Right cardiac atrium (tissue), 5 donors: ENCODE measurements around the gene PRDX2. TPM values are rescaled to one million over a fixed set of nuclear protein-coding genes. Genes with fewer than 3 reads are reported as not detected.

Experiments
- ATAC-seq, 2 donors: fragments of 200-7000 bp; cut with Tn5 transposase; one replicate each; pipeline versions ENCODE4 v1.8.0 to v1.9.1; 2020; ENCODE audit warnings: moderate library complexity in 2 of 2, mild to moderate bottlenecking in 1 of 2
- DNase-seq, 3 donors: peaks; one replicate each; pipeline ENCODE4 v3.0.0-alpha.2; 2020
- H3K27ac ChIP-seq: one replicate; pipeline ENCODE4 v1.5.1; 2013; ENCODE audit warnings: mild to moderate bottlenecking, low read length, control low read depth, moderate library complexity
- H3K27me3 ChIP-seq: one replicate; pipeline ENCODE4 v1.6.1; 2013; ENCODE audit not compliant: control insufficient read depth, insufficient read depth
- H3K4me1 ChIP-seq: one replicate; pipeline ENCODE4 v1.6.1; 2013; ENCODE audit warnings: low read length; ENCODE audit not compliant: control insufficient read depth, insufficient read depth
- H3K4me3 ChIP-seq: one replicate; pipeline ENCODE4 v1.5.1; 2013; ENCODE audit warnings: low read length, control low read depth
- H3K9me3 ChIP-seq: one replicate; pipeline ENCODE4 v1.6.1; 2013; ENCODE audit warnings: low read length; ENCODE audit not compliant: control insufficient read depth
- WGBS: extraction: QIAGEN DNeasy Blood & Tissue Kit; methylation state at CpG from one replicate; pipeline ENCODE4 v1.1.7; 2013; 5-methylcytosine and 5-hydroxymethylcytosine counted together
- intact Hi-C, 4 donors: fragments of 100-400 bp; cut with DNase I; formaldehyde crosslinking; loops; one replicate each; pipeline versions ENCODE4 v1.11.0 to v1.14.0; 2022 to 2023
- polyA plus RNA-seq: library from polyadenylated mRNA; stranded (reverse); fragments of 200-250 nt; gene quantifications from one replicate; pipeline ENCODE4 v1.2.3, GENCODE V29; 2013
- total RNA-seq, 4 donors: library from RNA; stranded (reverse); fragmentation: NEBNext Ultra II Directional; extraction: Animal tissue kit (Norgen Biotek cat#: 25700); gene quantifications; one replicate each; pipeline ENCODE4 v1.2.1, GENCODE V29; 2021
- donor health status: healthy with polysubstance abuse.
- donor health status: DM: no; HTN: yes; CAD: no.
- donor health status: DM: no; HTN: no; CAD: no.
- donor health status: DM: no; HTN: yes; CAD: no; lungs with severe emphysema.
- donor health status: DM: yes; HTN: yes; CAD: no.

Gene PRDX2
- total and polyA plus RNA-seq, 5 donors, result 595 to 834 (median 683) TPM

GRCh38 chr19:12778017-12778904 is 23.3 kb downstream of the PRDX2 start:
- DNase-seq (peak; percentile 85 to 92 (median 90)), ATAC-seq (peak; percentile 42 to 58)
- Histone ChIP-seq H3K27ac (peak overlapping the region; percentile 65), H3K27me3 (no peaks in the 10 kb centered on the region), H3K4me3 (peak overlapping the region; percentile 59), H3K9me3 (no peaks in the 10 kb centered on the region), H3K4me1 (peaks cover 6% of the 10 kb centered on the region)
- WGBS, result 2% methylated on average over 44 of the region's 44 CpGs
- intact Hi-C loops, result loop anchor here in 1 of 4 donors (2.0 kb wide), 1 partner anchor 17 kb away; no protein-coding TSS in a partner anchor

- intact Hi-C loops, result loop anchor here in 2 of 4 donors (2.0 kb wide), 2 partner anchors 17 to 19 kb away; no protein-coding TSS in a partner anchor
- Histone ChIP-seq H3K27me3 (no peaks in the 10 kb centered on the region), H3K27ac (peak overlapping the region; percentile 65), H3K9me3 (no peaks in the 10 kb centered on the region), H3K4me1 (peaks cover 6% of the 10 kb centered on the region), H3K4me3 (peak overlapping the region; percentile 59)
- ATAC-seq (peak; percentile 55 to 58), DNase-seq (peak; percentile 86 to 94 (median 93))
- WGBS, result 11% methylated on average over 43 of the region's 43 CpGs
Observed at GRCh38 chr19:12777217-12778016, 24.2 kb downstream of the PRDX2 start.

GRCh38 chr19:12774588-12775555 is 26.7 kb downstream of the PRDX2 start, which contains the start of gene HOOK2:
TSS of gene HOOK2 (minus strand) at chr19:12775552. CDS start at chr19:12775449, 103 bp downstream.
- peak within 1 kb of the TSS; percentile 64 for H3K27ac ChIP-seq
- H3K4me3 ChIP-seq, result peak within 1 kb of the TSS; percentile 60
- H3K9me3 ChIP-seq, result no peaks in the 10 kb centered on the region
- no peak for ATAC-seq
- 18% methylated on average over 58 of the region's 58 CpGs for WGBS
- H3K4me1 ChIP-seq, result peaks cover 6% of the 10 kb centered on the region
- intact Hi-C loops, result no loop called here
- peak in 2 of 3 donors; percentile 67 to 86 for DNase-seq
- H3K27me3 ChIP-seq, result no peaks in the 10 kb centered on the region

- WGBS, result 83% methylated on average over 2 of the region's 2 CpGs
- no peak for ATAC-seq
- no peaks in the 10 kb centered on the region for H3K9me3 ChIP-seq
- no peak overlapping the region for H3K4me3 ChIP-seq
- H3K27me3 ChIP-seq, result no peaks in the 10 kb centered on the region
- no peak overlapping the region for H3K27ac ChIP-seq
- H3K4me1 ChIP-seq, result peaks cover 6% of the 10 kb centered on the region
- intact Hi-C loops, result no loop called here
- DNase-seq, result no peak
Observed at GRCh38 chr19:12773571-12773970, 28.0 kb downstream of the PRDX2 start.

- ATAC-seq (peak in 1 of 2 donors; percentile 11), DNase-seq (peak in 2 of 3 donors; percentile 45 to 53)
- intact Hi-C loops, result no loop called here
- Histone ChIP-seq H3K27ac (no peak overlapping the region), H3K27me3 (no peaks in the 10 kb centered on the region), H3K4me1 (peaks cover 5% of the 10 kb centered on the region), H3K9me3 (no peaks in the 10 kb centered on the region), H3K4me3 (no peak overlapping the region)
- 61% methylated on average over 4 of the region's 4 CpGs for whole genome bisulfite sequencing
Observed at GRCh38 chr19:12772323-12772722, 29.3 kb downstream of the PRDX2 start.

- Histone ChIP-seq H3K9me3 (no peaks in the 10 kb centered on the region), H3K4me3 (no peak overlapping the region), H3K27ac (no peak overlapping the region), H3K27me3 (no peaks in the 10 kb centered on the region), H3K4me1 (peaks cover 5% of the 10 kb centered on the region)
- 94% methylated on average over 13 of the region's 13 CpGs for WGBS
- DNase-seq (no peak), ATAC-seq (no peak)
- intact Hi-C loops, result no loop called here
Observed at GRCh38 chr19:12770922-12771321, 30.7 kb downstream of the PRDX2 start.

GRCh38 chr19:12769689-12770088 is 31.9 kb downstream of the PRDX2 start:
- no peaks in the 10 kb centered on the region for H3K9me3 ChIP-seq
- H3K27me3 ChIP-seq, result no peaks in the 10 kb centered on the region
- DNase-seq (no peak), ATAC-seq (no peak)
- no peak overlapping the region for H3K4me3 ChIP-seq
- 58% methylated on average over 37 of the region's 37 CpGs for WGBS
- intact Hi-C loops, result loop anchor here in 3 of 4 donors (5.0 kb wide), 2 partner anchors 33 to 78 kb away; partner anchors contain the start of genes PRDX2 (in 3 of the 3) and THSD8 (in 3 of the 3)
- H3K27ac ChIP-seq, result no peak overlapping the region
- H3K4me1 ChIP-seq, result no peaks in the 10 kb centered on the region

- intact Hi-C loops, result loop anchor here in 3 of 4 donors (2.0 to 5.0 kb wide), 3 partner anchors 35 to 80 kb away; partner anchors contain the start of genes PRDX2 (in 3 of the 3) and THSD8 (in 3 of the 3)
- H3K4me1 ChIP-seq, result no peaks in the 10 kb centered on the region
- no peaks in the 10 kb centered on the region for H3K9me3 ChIP-seq
- H3K4me3 ChIP-seq, result no peak overlapping the region
- DNase-seq, result no peak
- no peaks in the 10 kb centered on the region for H3K27me3 ChIP-seq
- no peak for ATAC-seq
- WGBS, result 94% methylated on average over 15 of the region's 15 CpGs
- no peak overlapping the region for H3K27ac ChIP-seq
Observed at GRCh38 chr19:12767666-12768065, 33.9 kb downstream of the PRDX2 start.

GRCh38 chr19:12767150-12767549 is 34.5 kb downstream of the PRDX2 start:
- Histone ChIP-seq H3K4me1 (no peaks in the 10 kb centered on the region), H3K27me3 (no peaks in the 10 kb centered on the region), H3K27ac (no peak overlapping the region), H3K4me3 (no peak overlapping the region), H3K9me3 (no peaks in the 10 kb centered on the region)
- intact Hi-C loops, result loop anchor here in 3 of 4 donors (2.0 to 5.0 kb wide), 3 partner anchors 35 to 80 kb away; partner anchors contain the start of genes PRDX2 (in 3 of the 3) and THSD8 (in 3 of the 3)
- no peak for ATAC-seq
- WGBS, result 92% methylated on average over 11 of the region's 11 CpGs
- no peak for DNase-seq
